Fibroblast of skin of right biceps (primary cell): ENCODE results near the gene BCL11A.

Source experiments
- DNase-seq: peaks from one replicate; pipeline ENCODE4 v3.0.0-alpha.2; 2013

Gene BCL11A

GRCh38 chr2:60557486-60557864 is 4.0 kb upstream of the BCL11A start:
- no peak for DNase-seq

GRCh38 chr2:60556576-60557485 is 3.4 kb upstream of the BCL11A start:
- no peak for DNase-seq

GRCh38 chr2:60556175-60556574 is 2.7 kb upstream of the BCL11A start:
- DNase-seq, result no peak

GRCh38 chr2:60555783-60556139 is 2.3 kb upstream of the BCL11A start:
- DNase-seq, result no peak

- peak; percentile 82 for DNase-seq
Observed at GRCh38 chr2:60555066-60555782, 1.8 kb upstream of the BCL11A start.

GRCh38 chr2:60554646-60555065 is 1.2 kb upstream of the BCL11A start:
- peak; percentile 53 for DNase-seq

- peak; percentile 48 for DNase-seq
Observed at GRCh38 chr2:60554074-60554645, 706 bp upstream of the BCL11A start.

- no peak for DNase-seq
Observed at GRCh38 chr2:60552851-60553494, 481 bp downstream of the BCL11A start.

GRCh38 chr2:60552078-60552850 is 1.2 kb downstream of the BCL11A start:
- no peak for DNase-seq

- peak; percentile 77 for DNase-seq
Observed at GRCh38 chr2:60551240-60552077, 2.0 kb downstream of the BCL11A start.

GRCh38 chr2:60550984-60551239 is 2.5 kb downstream of the BCL11A start:
- DNase-seq, result no peak

GRCh38 chr2:60550178-60550983 is 3.1 kb downstream of the BCL11A start:
- peak; percentile 95 for DNase-seq

- DNase-seq, result no peak
Observed at GRCh38 chr2:60549928-60550177, 3.6 kb downstream of the BCL11A start.

- DNase-seq, result no peak
Observed at GRCh38 chr2:60549238-60549927, 4.1 kb downstream of the BCL11A start.

- DNase-seq, result no peak
Observed at GRCh38 chr2:60548845-60549237, 4.6 kb downstream of the BCL11A start.

- DNase-seq, result no peak
Observed at GRCh38 chr2:60548311-60548710, 5.1 kb downstream of the BCL11A start.

GRCh38 chr2:60547841-60548240 is 5.6 kb downstream of the BCL11A start:
- no peak for DNase-seq

- DNase-seq, result no peak
Observed at GRCh38 chr2:60546756-60547420, 6.6 kb downstream of the BCL11A start.

GRCh38 chr2:60544954-60545560 is 8.4 kb downstream of the BCL11A start:
- no peak for DNase-seq

GRCh38 chr2:60544062-60544461 is 9.4 kb downstream of the BCL11A start:
- DNase-seq, result peak; percentile 95
